NCI-H345 treated with DMSO at 0.1 percent for 48 hours (cell line): ENCODE data around the gene USH2A.

ENCODE experiments used
- DNase-seq: peaks from one replicate; lab custom pipeline; 2025; ENCODE audit not compliant: unreplicated experiment; lab: John Stamatoyannopoulos, UW

USH2A gene

GRCh38 chr1:216210081-216210480 lies 213.2 kb downstream of the USH2A start:
- no peak for DNase-seq

- no peak for DNase-seq
Measured at GRCh38 chr1:216209125-216209524, 214.1 kb downstream of the USH2A start.

GRCh38 chr1:216207154-216207553 lies 216.1 kb downstream of the USH2A start:
- DNase-seq: no peak

GRCh38 chr1:216205176-216205575 lies 218.1 kb downstream of the USH2A start:
- DNase-seq: no peak

GRCh38 chr1:216201946-216202345 lies 221.3 kb downstream of the USH2A start:
- DNase-seq: no peak

GRCh38 chr1:216200941-216201340 lies 222.3 kb downstream of the USH2A start:
- no peak for DNase-seq

- no peak for DNase-seq
Measured at GRCh38 chr1:216194721-216195120, 228.5 kb downstream of the USH2A start.

DNA sequence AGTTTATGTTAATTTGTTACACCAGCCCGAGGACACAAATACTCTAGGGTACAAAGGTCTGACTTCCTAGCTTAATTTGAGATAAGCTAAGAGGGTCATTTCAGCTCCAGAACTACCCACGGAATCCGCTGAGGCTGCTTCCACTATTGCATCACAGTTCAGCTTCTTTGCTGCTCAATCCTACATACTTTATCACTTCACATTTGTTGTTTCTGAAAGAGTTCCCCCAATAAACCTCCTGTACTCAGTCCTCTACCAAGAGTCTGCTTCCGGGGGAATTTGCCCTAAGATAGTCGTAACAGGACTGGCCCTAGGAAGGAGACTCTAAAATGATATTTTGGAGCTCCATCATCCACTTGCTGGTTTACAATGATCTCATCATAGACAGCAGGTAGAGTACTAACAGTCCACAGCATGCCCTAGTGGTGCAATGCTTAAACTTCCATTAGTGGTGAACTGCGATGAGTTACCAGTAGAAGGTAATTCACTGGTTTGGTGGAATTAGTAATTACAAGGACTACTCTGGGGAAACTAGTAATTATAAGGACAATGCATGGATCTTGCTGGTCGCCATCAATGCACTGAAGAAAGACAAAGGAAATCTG lies 229.3 kb downstream of the USH2A start:
- DNase-seq: no peak

DNA sequence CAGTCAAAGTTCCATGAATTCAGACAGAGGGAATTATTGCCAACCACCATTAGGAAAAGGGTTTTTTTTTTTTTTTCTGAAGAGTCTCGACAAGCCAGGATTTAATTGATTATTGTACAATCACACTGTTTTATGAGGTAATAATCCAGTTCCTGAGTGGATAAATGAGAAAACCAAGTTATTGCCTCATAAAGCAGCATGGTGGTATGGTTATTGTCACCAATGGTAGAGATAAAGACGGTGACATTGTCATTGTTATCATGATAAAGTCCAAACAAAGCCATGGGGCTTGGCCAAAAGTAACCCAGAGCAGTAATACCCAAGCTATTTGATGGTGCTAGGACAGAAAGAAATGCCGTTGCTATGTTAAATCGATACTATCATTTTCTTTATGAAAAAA lies 232.8 kb downstream of the USH2A start:
- DNase-seq: no peak

DNA sequence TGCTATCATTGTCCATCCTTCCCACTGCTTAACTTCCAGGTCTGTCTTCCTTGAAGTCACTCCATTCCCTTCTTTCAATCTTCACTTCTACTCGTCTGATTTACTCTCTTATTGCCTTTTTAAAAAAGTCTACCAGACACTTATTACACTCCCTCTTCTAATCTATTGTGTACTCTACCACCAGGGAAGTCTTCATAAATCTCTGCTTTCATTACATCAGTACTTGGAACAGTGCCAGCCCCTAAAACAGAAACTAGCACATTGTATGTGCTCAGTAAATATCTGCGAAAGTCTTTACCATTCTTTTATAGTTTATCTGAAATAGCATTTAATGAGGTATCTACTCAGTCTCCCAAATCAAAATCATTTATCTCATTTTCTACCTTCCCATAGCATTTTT lies 236.4 kb downstream of the USH2A start:
- no peak for DNase-seq

DNA sequence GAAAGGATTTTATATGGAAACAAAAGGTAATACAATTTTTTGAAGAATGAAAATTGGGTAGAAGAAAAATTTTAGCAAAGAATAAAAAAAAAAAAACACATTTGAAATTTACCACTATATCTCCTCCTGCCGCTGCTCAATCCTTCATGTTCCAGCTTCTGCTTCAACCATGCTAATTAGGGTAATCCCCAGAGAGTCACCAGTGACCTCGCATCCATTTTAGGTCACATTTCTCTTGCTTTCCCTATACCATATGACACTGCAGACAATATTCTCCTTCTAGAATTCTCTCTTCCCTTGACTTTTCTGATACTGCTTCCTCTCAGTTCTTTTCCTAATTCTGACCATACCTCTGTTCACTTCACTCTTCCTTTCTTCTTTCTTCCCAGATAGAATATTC lies 237.1 kb downstream of the USH2A start:
- DNase-seq: no peak

GRCh38 chr1:216184126-216184680 lies 239.0 kb downstream of the USH2A start:
- DNase-seq: no peak

DNA sequence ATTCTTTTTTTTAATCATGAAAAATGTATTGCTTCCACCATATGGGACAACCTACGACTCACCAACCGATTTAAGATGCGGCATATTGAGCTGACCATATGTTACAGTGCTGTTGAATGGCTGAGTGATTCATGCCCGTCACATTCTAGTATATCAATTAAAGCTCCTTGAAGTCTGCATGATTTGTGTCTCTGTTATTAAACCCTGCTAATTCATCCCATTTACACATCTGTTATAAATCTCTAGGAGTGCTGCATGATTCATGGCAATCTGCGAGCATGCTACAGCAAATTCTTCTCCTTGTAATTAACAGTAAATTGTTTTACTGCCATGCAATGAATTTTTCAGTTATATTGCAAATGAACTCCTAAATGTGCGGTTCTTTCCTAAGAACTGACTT lies 239.8 kb downstream of the USH2A start:
- DNase-seq: no peak

- DNase-seq: peak; percentile 2
Measured at GRCh38 chr1:216183007-216183406, 240.2 kb downstream of the USH2A start.

DNA sequence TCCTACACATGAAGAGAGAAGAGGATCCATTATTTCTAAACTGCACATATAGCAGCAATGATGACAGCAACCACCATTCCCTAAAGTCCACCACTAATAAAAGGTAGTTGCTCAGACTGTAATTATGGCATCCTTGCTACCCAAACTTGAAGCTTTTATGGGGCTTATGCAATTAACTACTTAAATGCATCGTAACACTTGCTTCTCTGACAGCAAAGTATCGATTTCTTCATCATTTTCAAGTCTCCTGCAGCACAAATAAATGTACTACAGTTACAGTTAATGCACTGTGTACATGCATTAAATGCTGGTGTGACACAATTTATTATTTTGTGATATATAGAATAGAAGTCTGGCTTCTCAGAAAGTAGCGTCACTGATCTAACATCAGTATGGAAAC lies 241.7 kb downstream of the USH2A start:
- no peak for DNase-seq

- DNase-seq: no peak
Measured at GRCh38 chr1:216178281-216178680, 245.0 kb downstream of the USH2A start.

GRCh38 chr1:216176970-216177369 lies 246.3 kb downstream of the USH2A start:
- no peak for DNase-seq

- no peak for DNase-seq
Measured at GRCh38 chr1:216175714-216176113, 247.5 kb downstream of the USH2A start.

- no peak for DNase-seq
Measured at GRCh38 chr1:216173376-216173995, 249.8 kb downstream of the USH2A start.

DNA sequence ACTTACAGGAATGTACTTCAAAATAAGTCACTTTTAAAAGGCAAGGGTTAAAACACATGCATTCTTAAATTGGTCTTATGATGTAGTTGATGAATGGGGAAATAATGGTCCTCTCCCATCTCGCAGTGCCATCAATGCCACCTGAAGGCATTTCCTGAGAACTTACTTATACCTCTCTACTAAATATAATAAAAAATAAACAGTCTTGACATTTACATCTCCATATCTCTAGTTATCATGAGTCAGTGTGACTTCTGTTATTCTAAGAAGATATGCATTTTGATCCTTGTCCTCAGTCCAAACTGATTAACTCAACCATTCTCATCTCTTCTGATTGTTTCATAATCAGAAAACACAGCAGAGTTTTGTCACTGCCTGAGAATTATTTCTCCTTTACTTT lies 253.9 kb downstream of the USH2A start:
- no peak for DNase-seq

DNA sequence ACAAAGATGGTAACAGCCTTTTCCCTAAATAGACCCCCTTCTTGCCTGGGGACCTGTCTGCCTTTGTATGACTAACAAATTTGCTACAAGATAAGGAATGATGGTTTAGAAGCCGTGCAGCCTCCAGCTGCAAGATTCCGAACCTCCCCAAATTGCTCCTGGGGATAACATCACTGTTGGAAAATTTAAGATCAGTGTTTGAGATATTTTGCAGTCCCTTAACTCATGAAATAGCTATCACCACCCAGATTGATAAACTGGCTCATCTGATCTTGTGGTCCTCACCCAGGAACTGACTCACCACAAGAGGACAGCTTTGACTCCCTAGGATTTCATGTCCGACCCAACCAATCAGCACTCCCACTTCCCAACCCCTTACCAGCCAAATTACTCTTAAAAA lies 254.7 kb downstream of the USH2A start:
- DNase-seq: no peak

DNA sequence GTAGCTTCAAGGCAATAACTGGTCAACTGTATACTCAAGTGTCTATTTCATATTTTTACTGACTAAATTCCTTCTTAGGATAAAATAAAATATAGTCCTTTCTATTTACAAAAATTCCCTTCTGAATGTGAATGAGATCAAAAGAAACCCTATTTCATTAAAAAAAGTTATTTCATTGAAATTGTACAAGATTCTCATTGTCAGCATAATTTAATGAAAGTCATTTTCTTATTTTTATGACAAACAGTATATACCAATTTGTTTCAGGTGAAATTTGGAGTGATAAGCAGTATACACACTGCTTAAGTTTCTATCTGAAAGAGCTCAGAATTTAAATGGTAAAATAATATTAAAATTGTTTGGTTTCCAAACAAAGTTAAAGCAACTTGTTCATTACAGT lies 269.2 kb downstream of the USH2A start:
- no peak for DNase-seq

DNA sequence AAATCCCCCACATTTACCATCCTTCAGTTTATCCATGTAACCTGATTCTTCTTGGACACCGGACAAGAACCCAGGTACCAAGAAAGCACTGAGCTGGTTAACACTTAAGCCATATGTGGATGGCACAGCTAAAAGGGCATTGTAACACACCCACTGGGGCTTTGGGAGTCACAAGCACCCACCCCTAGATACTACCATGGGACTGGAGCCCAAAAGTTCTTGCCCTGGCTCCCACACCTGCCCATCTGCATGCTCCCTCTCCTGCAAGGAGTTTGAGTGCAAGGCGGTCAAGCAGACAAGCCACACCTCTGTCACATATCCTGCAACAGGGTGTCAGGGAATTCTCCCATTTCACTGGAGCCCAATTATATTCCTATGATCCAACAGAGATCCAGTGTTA lies 270.1 kb downstream of the USH2A start:
- DNase-seq: no peak
